K562 (cell line): ENCODE measurements around the gene C2CD4C. TPM values are rescaled to one million over a fixed set of nuclear protein-coding genes. Genes with fewer than 3 reads are reported as not detected.
"Not testable (repeated sequence)": the region's sequence is repeated elsewhere in the genome, so short reads cannot be mapped to it uniquely, and the experiment has no call there.

Experiments used
- ATAC-seq: fragments of 200-7000 bp; cut with Tn5 transposase; 3 replicates; pipeline ENCODE4 v1.9.1; 2020; ENCODE audit warnings: moderate library complexity
- BruUV-seq: library from RNA; stranded (reverse); fragments of 400-500 nt; replicated peaks from 2 replicates; lab custom pipeline; 2021; lab: Mats Ljungman, UMichigan
- CTCF ChIA-PET: fragments of 300-600 bp; formaldehyde crosslinking; extraction: SDS; loops from one replicate; lab custom pipeline; 2021; ENCODE audit warnings: low intra/inter-chr PET ratio; lab: Yijun Ruan, JAX
- POLR2A ChIA-PET: fragments of 300-600, 350-650 bp; sonication (Branson Sonifier 250); formaldehyde crosslinking; extraction: SDS; loops from one replicate; lab custom pipeline; 2021; ENCODE audit warnings: antibody characterized with exemption, inconsistent platforms; lab: Yijun Ruan, JAX
- DNase-seq, 4 experiments: peaks; one replicate each; pipeline versions ENCODE4 v3.0.0 to v3.0.0-alpha.2; 2011 to 2018; ENCODE audit warnings: low spot score in 3 of 4, mixed read lengths in 3 of 4; ENCODE audit errors: extremely low read depth in 1 of 4
- FAIRE-seq: peaks from 2 replicates; lab custom pipeline; 2011; peaks lifted over from hg19 to GRCh38; lab: Jason Lieb, UNC
- H2AFZ ChIP-seq: 2 replicates; pipeline ENCODE4 v1.6.0; 2011; ENCODE audit warnings: low read depth, low read length, control low read depth, inconsistent platforms
- H3K27ac ChIP-seq: fragments of 200-600 bp; 3 replicates; pipeline ENCODE4 v1.8.0; 2011; ENCODE audit warnings: low read depth, mild to moderate bottlenecking, control low read depth, inconsistent platforms, low read length, moderate library complexity, mixed read lengths; ENCODE audit errors: extremely low read depth
- H3K27me3 ChIP-seq, 2 experiments: fragments of 300-600 bp in 1 of 2; 2 replicates in 1 of 2; 3 replicates in 1 of 2; pipeline versions ENCODE4 v1.6.0 to v1.8.0; 2011; ENCODE audit warnings: inconsistent platforms in 2 of 2, low read length in 2 of 2, mild to moderate bottlenecking in 1 of 2, mixed read lengths in 1 of 2, moderate library complexity in 1 of 2; ENCODE audit not compliant: control insufficient read depth in 2 of 2, insufficient read depth in 2 of 2
- H3K36me3 ChIP-seq: fragments of 300-600 bp; 3 replicates; pipeline ENCODE4 v1.8.0; 2011; ENCODE audit warnings: mild to moderate bottlenecking, low read length, inconsistent platforms; ENCODE audit not compliant: control insufficient read depth, insufficient read depth
- H3K4me1 ChIP-seq, 2 experiments: fragments of 200-600 bp in 1 of 2; replicated peaks in 1 of 2; 2 replicates in 1 of 2; 3 replicates in 1 of 2; pipeline versions ENCODE4 v1.5.1 to v1.8.0; 2011; ENCODE audit warnings: inconsistent platforms in 2 of 2, low read length in 2 of 2, mild to moderate bottlenecking in 1 of 2, mixed read lengths in 1 of 2, moderate library complexity in 1 of 2; ENCODE audit not compliant: control insufficient read depth in 2 of 2, insufficient read depth in 2 of 2
- H3K4me2 ChIP-seq: 2 replicates; pipeline ENCODE4 v1.6.1; 2011; ENCODE audit warnings: low read length, control low read depth, inconsistent platforms, mixed read lengths; ENCODE audit not compliant: insufficient read depth
- H3K4me3 ChIP-seq: fragments of 200-600 bp; sonication (generic), shearing (Covaris generic); 2 replicates; pipeline ENCODE4 v1.5.1; 2016; ENCODE audit warnings: control low read depth, inconsistent platforms
- H3K79me2 ChIP-seq: fragments of 200-600 bp; 3 replicates; pipeline ENCODE4 v1.8.0; 2011; ENCODE audit warnings: low read length, inconsistent platforms; ENCODE audit not compliant: control insufficient read depth, insufficient read depth
- H3K9ac ChIP-seq, 2 experiments: 2 replicates each; pipeline versions ENCODE4 v1.6.0 to v1.6.1; 2011; ENCODE audit warnings: low read depth in 2 of 2, low read length in 2 of 2, control low read depth in 1 of 2, inconsistent platforms in 1 of 2, mild to moderate bottlenecking in 1 of 2, mixed read lengths in 1 of 2; ENCODE audit not compliant: insufficient read depth in 1 of 2
- H3K9me1 ChIP-seq: one replicate; pipeline ENCODE4 v1.6.0; 2011; ENCODE audit warnings: inconsistent platforms, mild to moderate bottlenecking, low read length, moderate library complexity; ENCODE audit not compliant: control insufficient read depth, insufficient read depth
- H3K9me3 ChIP-seq: replicated peaks from 2 replicates; pipeline ENCODE4 v1.5.1; 2011; ENCODE audit warnings: low read depth, low read length, inconsistent platforms; ENCODE audit not compliant: control insufficient read depth, insufficient read depth
- H4K20me1 ChIP-seq: replicated peaks from 2 replicates; pipeline ENCODE4 v1.6.1; 2011; ENCODE audit warnings: low read length, inconsistent platforms, mixed read lengths; ENCODE audit not compliant: control insufficient read depth, insufficient read depth
- BCOR ChIP-seq: fragments of 450-650 bp; IDR thresholded peaks from 2 replicates; pipeline ENCODE4 v1.6.1; 2016
- IRF2 ChIP-seq: sonication (generic); formaldehyde crosslinking; IDR thresholded peaks from 2 replicates; pipeline ENCODE4 v1.8.1; 2022; ENCODE audit warnings: mild to moderate bottlenecking, missing genetic modification reagents
- SOX6 ChIP-seq: fragments of 450-650 bp; IDR thresholded peaks from 2 replicates; pipeline ENCODE4 v1.6.1; 2014; ENCODE audit warnings: mild to moderate bottlenecking
- whole genome bisulfite sequencing: fragments of 100-300 bp; shearing (Covaris generic); methylation state at CpG from one replicate; pipeline ENCODE4 v1.1.6; 2016; ENCODE audit warnings: low coverage, mixed read lengths; ENCODE audit not compliant: insufficient coverage; ENCODE audit errors: missing lambda C conversion rate; 5-methylcytosine and 5-hydroxymethylcytosine counted together
- in situ Hi-C: fragments of 300-500 bp; cut with MboI; formaldehyde crosslinking; loops from 4 replicates; pipeline ENCODE4 v1.15.0; 2018; ENCODE audit warnings: inconsistent platforms, mixed read lengths
- intact Hi-C: fragments of 100-400 bp; cut with micrococcal nuclease; formaldehyde crosslinking; loops from 2 replicates; pipeline ENCODE4 v1.14.2; 2022
- polyA plus RNA-seq, 8 experiments: library from polyadenylated mRNA; depleted of rRNA in 4 of 8; stranded (reverse) in 5 of 8; unstranded in 3 of 8; fragments of >200 nt; fragmentation: Nextera tagmentation in 2 of 8; fragmentation: Illumina TruSeq in 1 of 8; extraction: Ambion mirVana in 2 of 8; extraction: Trizol in 1 of 8; gene quantifications; 2 replicates each; pipeline versions ENCODE4 v1.2.1 to v1.2.3, GENCODE V29; 2011 to 2014; ENCODE audit warnings: inconsistent platforms in 1 of 8, missing spikeins in 1 of 8
- total RNA-seq, 7 experiments: library from RNA; depleted of rRNA in 6 of 7; stranded (reverse); fragments of >200 nt in 6 of 7; fragmentation: Illumina TruSeq in 2 of 7; extraction: Trizol in 2 of 7; gene quantifications; 2 replicates each; pipeline versions ENCODE4 v1.2.1 to v1.2.3, GENCODE V29; 2011 to 2021; ENCODE audit warnings: low replicate concordance in 1 of 7
- TF ChIP-seq, protein P1 (sequence below): fragments of 250-450 bp; sonication (Bioruptor Pico); IDR thresholded peaks from 2 replicates; pipeline ENCODE4 v1.8.0; 2022; ENCODE audit warnings: inconsistent platforms
- TF ChIP-seq, protein P2 (sequence below): sonication (generic); formaldehyde crosslinking; IDR thresholded peaks from 2 replicates; pipeline ENCODE4 v1.8.1; 2023; ENCODE audit warnings: mild to moderate bottlenecking, missing genetic modification reagents

Gene C2CD4C
- total and polyA plus RNA-seq, 9 of the 15 experiments (the other 6 are each of a cell fraction or from before 2014, with no cell fraction given) = 0.01 to 0.07 TPM; not detected in 7

DNA sequence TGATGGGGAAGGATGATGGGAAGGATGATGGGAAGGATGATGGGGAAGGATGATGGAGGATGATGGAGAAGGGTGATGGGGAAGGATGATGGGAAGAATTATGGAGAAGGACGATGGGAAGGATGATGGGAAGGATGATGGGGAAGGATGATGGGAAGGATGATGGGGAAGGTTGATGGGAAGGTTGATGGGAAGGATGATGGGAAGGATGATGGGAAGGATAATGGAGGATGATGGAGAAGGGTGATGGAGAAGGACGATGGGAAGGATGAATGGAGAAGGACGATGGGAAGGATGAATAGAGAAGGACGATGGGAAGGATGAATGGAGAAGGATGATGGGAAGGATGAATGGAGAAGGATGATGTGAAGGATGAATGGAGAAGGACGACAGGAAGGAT is 13.5 kb downstream of the C2CD4C start:
- H3K4me2 ChIP-seq = no peak overlapping the region
- no peaks in the 10 kb centered on the region for H4K20me1 ChIP-seq
- H2AFZ ChIP-seq = no peak overlapping the region
- no peaks in the 10 kb centered on the region for H3K9me1 ChIP-seq
- BruUV-seq = no TSS peak
- H3K9ac ChIP-seq = no peak overlapping the region
- intact Hi-C loops (no loop called here), in situ Hi-C loops (no loop called here)
- POLR2A ChIA-PET = no interaction called here
- TF ChIP-seq, protein P1, sequence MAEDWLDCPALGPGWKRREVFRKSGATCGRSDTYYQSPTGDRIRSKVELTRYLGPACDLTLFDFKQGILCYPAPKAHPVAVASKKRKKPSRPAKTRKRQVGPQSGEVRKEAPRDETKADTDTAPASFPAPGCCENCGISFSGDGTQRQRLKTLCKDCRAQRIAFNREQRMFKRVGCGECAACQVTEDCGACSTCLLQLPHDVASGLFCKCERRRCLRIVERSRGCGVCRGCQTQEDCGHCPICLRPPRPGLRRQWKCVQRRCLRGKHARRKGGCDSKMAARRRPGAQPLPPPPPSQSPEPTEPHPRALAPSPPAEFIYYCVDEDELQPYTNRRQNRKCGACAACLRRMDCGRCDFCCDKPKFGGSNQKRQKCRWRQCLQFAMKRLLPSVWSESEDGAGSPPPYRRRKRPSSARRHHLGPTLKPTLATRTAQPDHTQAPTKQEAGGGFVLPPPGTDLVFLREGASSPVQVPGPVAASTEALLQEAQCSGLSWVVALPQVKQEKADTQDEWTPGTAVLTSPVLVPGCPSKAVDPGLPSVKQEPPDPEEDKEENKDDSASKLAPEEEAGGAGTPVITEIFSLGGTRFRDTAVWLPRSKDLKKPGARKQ (CRISPR knock-in tag) = no peak
- TF ChIP-seq BCOR = no peak
- TF ChIP-seq SOX6 = no peak
- TF ChIP-seq IRF2 (CRISPR knock-in tag) = no peak
- TF ChIP-seq, protein P2, sequence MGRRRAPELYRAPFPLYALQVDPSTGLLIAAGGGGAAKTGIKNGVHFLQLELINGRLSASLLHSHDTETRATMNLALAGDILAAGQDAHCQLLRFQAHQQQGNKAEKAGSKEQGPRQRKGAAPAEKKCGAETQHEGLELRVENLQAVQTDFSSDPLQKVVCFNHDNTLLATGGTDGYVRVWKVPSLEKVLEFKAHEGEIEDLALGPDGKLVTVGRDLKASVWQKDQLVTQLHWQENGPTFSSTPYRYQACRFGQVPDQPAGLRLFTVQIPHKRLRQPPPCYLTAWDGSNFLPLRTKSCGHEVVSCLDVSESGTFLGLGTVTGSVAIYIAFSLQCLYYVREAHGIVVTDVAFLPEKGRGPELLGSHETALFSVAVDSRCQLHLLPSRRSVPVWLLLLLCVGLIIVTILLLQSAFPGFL (CRISPR knock-in tag) = no peak
- FAIRE-seq (no peak), DNase-seq (no peak), ATAC-seq (no peak)
- no peak overlapping the region for H3K4me3 ChIP-seq
- H3K9me3 ChIP-seq = peaks cover 4% of the 10 kb centered on the region; the same call in 1 of the 2 replicates
- peaks cover 6 to 32% of the 10 kb centered on the region in 2 experiments for H3K27me3 ChIP-seq
- no peak overlapping the region for H3K27ac ChIP-seq
- H3K79me2 ChIP-seq = no peaks in the 10 kb centered on the region
- CTCF ChIA-PET = no interaction called here
- no peaks in the 10 kb centered on the region for H3K36me3 ChIP-seq
- H3K4me1 ChIP-seq = peaks cover 0 to 7% of the 10 kb centered on the region in 2 experiments; a peak in 2 of 5 replicates
- 0% methylated on average over 5 of the region's 5 CpGs for WGBS

DNA sequence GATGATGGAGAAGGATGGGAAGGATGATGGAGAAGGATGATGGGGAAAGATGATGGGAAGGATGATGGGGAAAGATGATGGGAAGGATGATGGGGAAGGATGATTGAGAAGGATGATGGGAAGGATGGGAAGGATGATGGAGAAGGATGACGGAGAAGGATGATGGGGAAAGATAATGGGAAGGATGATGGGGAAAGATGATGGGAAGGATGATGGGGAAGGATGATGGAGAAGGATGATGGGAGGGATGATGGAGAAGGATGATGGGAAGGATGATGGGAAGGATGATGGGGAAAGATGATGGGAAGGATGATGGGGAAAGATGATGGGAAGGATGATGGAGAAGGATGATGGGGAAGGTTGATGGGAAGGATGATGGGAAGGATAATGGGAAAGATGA is 14.1 kb downstream of the C2CD4C start:
- H3K4me1 ChIP-seq, H3K36me3 ChIP-seq, H3K9me1 ChIP-seq, in situ Hi-C loops, BruUV-seq, CTCF ChIA-PET, intact Hi-C loops, H3K27ac ChIP-seq, H3K79me2 ChIP-seq, POLR2A ChIA-PET, ATAC-seq, H3K9me3 ChIP-seq, H4K20me1 ChIP-seq, FAIRE-seq, H3K4me2 ChIP-seq, H3K9ac ChIP-seq, DNase-seq, H2AFZ ChIP-seq, H3K4me3 ChIP-seq: not testable (repeated sequence)
- WGBS = 14% methylated on average over 1 of the region's 1 CpG
- H3K27me3 ChIP-seq = peaks cover 8 to 38% of the 10 kb centered on the region in 2 experiments

DNA sequence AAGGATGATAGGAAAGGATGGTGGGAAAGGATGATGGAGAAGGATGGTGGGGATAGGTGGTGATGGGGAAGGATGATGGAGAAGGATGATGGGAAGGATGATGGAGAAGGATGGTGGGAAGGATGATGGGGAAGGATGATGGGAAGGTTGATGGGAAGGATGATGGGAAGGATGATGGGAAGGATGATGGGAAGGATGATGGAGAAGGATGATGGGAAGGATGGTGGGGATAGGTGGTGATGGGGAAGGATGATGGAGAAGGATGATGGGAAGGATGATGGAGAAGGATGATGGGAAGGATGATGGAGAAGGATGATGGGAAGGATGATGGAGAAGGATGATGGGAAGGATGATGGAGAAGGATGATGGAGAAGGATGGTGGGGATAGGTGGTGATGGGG is 15.4 kb downstream of the C2CD4C start:
- POLR2A ChIA-PET, H3K9me1 ChIP-seq, ATAC-seq, CTCF ChIA-PET, H2AFZ ChIP-seq, H3K4me3 ChIP-seq, H3K4me1 ChIP-seq, H3K9me3 ChIP-seq, BruUV-seq, FAIRE-seq, in situ Hi-C loops, H3K9ac ChIP-seq, H3K36me3 ChIP-seq, DNase-seq, H3K4me2 ChIP-seq, intact Hi-C loops, H3K79me2 ChIP-seq, H4K20me1 ChIP-seq, H3K27ac ChIP-seq: not testable (repeated sequence)
- peaks cover 19 to 44% of the 10 kb centered on the region in 2 experiments for H3K27me3 ChIP-seq
